Measurements from ENCODE around the gene LRR1. TPM values are rescaled to one million over a fixed set of nuclear protein-coding genes. Genes with fewer than 3 reads are reported as not detected.
A peak's percentile ranks its signal among the peaks of the same experiment; 100 is the strongest.

The LRR1 gene
- total and polyA plus RNA-seq, 2 of the 4 experiments (the other 2 are of a cell fraction): 11.6 to 20.8 TPM

GRCh38 chr14:49634547-49635334, 36.0 kb downstream of the LRR1 start, which contains the start of gene DNAAF2:
Gene DNAAF2 (minus strand): TSS chr14:49635244. CDS start chr14:49635149, 95 bp downstream.
- Histone ChIP-seq H3K9me1 (ENCODE audit: insufficient read depth, low read length) (peaks cover 3% of the 10 kb centered on the region; the same call in 1 of the 2 replicates), H3K27me3 (ENCODE audit: control insufficient read depth, insufficient read depth, low read length) (no peaks in the 10 kb centered on the region), H3K18ac (ENCODE audit: low read depth, low read length) (peak within 1 kb of the TSS; percentile 32), H4K91ac (ENCODE audit: insufficient read depth, low read depth, low read length) (peak within 1 kb of the TSS; percentile 89), H3K79me1 (ENCODE audit: low read depth in 1 of 2, low read length in 2 of 2) (peaks cover 11 to 49% of the 10 kb centered on the region in 2 experiments), H3K27ac (ENCODE audit: insufficient read depth, low read length) (peak within 1 kb of the TSS; percentile 92), H2AK5ac (ENCODE audit: low read depth, low read length) (peak within 1 kb of the TSS; percentile 90; the same call in 1 of the 2 replicates), H2BK120ac (ENCODE audit: low read depth, low read length) (peak within 1 kb of the TSS; percentile 88), H4K20me1 (ENCODE audit: insufficient read depth, low read length) (peaks cover 17% of the 10 kb centered on the region), H2BK5ac (ENCODE audit: low read depth, low read length, poor library complexity, severe bottlenecking) (peak within 1 kb of the TSS; percentile 93), H3K4ac (ENCODE audit: low read depth, low read length) (peak within 1 kb of the TSS; percentile 96), H3K9me3 (ENCODE audit: control insufficient read depth, insufficient read depth, low read length) (no peaks in the 10 kb centered on the region), H4K5ac (ENCODE audit: low read depth, low read length) (peak within 1 kb of the TSS; percentile 56), H2BK20ac (ENCODE audit: low read depth, low read length) (no peak within 1 kb of the TSS), H4K8ac (ENCODE audit: low read depth in 2 of 2, low read length in 2 of 2) (peak within 1 kb of the TSS; percentile 73 to 95), H2AFZ (replicated peaks; ENCODE audit: low read length, poor library complexity) (peak within 1 kb of the TSS; percentile 99), H3K4me1 (ENCODE audit: control insufficient read depth, insufficient read depth, low read length) (no peaks in the 10 kb centered on the region), H3K4me3 (ENCODE audit: insufficient read depth, low read depth, low read length) (peak within 1 kb of the TSS; percentile 82), H3K56ac (ENCODE audit: extremely low read depth, insufficient read depth, low read length) (peak within 1 kb of the TSS; percentile 87), H3K9ac (ENCODE audit: low read depth, low read length) (peak within 1 kb of the TSS; percentile 82), H3K14ac (replicated peaks; ENCODE audit: low read depth, low read length) (peak within 1 kb of the TSS; percentile 95), H3K4me2 (ENCODE audit: low read depth, low read length) (peak within 1 kb of the TSS; percentile 92), H2BK15ac (ENCODE audit: low read depth, low read length) (no peak within 1 kb of the TSS; the same call in 2 of the 3 replicates), H3K36me3 (ENCODE audit: control insufficient read depth, insufficient read depth, low read length) (peaks cover 6% of the 10 kb centered on the region; the same call in 1 of the 2 replicates), H3K23ac (ENCODE audit: low read depth, low read length) (peak within 1 kb of the TSS; percentile 99; the same call in 1 of the 2 replicates), H2AK9ac (replicated peaks; ENCODE audit: low read depth, low read length, poor library complexity) (peak within 1 kb of the TSS; percentile 87)
- WGBS, 2 experiments (ENCODE audit: extremely low coverage in 2 of 2, insufficient read length in 1 of 2): 1% methylated on average over 38 of the region's 80 CpGs; no CpG with 5 or more reads in 1 of the 2 experiments
- DNase-seq (peak; percentile 76), ATAC-seq (ENCODE audit: low read depth) (peak; percentile 44)
- intact Hi-C loops (cut with micrococcal nuclease) (loop anchor here (1.0 to 5.0 kb wide), 5 partner anchors 58 to 218 kb away; partner anchors contain the start of genes KLHDC1 and NEMF), in situ Hi-C loops (cut with MboI; ENCODE audit: low sequenced_read_pairs) (loop anchor here (5.0 kb wide), 1 partner anchor 133 kb away; the partner anchor contains the start of gene KLHDC2), dilution Hi-C loops (cut with HindIII; ENCODE audit: low sequenced_read_pairs, unreplicated experiment) (no loop called here)
- ChIA-PET POLR2A (ENCODE audit: unreplicated experiment) (interaction anchor here (0.7 to 1.7 kb wide), 2 partner anchors 134 to 135 kb away, joined by 5 to 9 read pairs; no protein-coding TSS in a partner anchor), CTCF (interaction anchor here (0.6 to 1.4 kb wide), 6 partner anchors 14 to 470 kb away, joined by 3 to 5 read pairs (median 4); partner anchors contain the start of genes MGAT2, NEMF and RPL36AL)
- no TSS peak for BruUV-seq (replicated peaks)
- TF ChIP-seq RAD21 (IDR thresholded peaks at IDR 0.05; ENCODE audit: low read length) (no peak), RCOR1 (IDR thresholded peaks at IDR 0.05; ENCODE audit: insufficient replicate concordance, low read length) (no peak), MAFK (IDR thresholded peaks at IDR 0.05; ENCODE audit: low read depth, low read length) (no peak), USF2 (IDR thresholded peaks at IDR 0.05; ENCODE audit: low read depth, low read length) (0 out of 2 replicates have a peak, but pooled peaks have one; percentile 0), SMC3 (IDR thresholded peaks at IDR 0.05; ENCODE audit: low read depth, low read length) (no peak), CEBPB (IDR thresholded peaks at IDR 0.05; ENCODE audit: low read depth, low read length) (no peak), BHLHE40 (IDR thresholded peaks at IDR 0.05; ENCODE audit: low read depth, low read length) (peak; percentile 31; the same call in 1 of the 2 replicates), NFE2L2 (IDR thresholded peaks at IDR 0.05; ENCODE audit: low read depth, low read length) (no peak), MXI1 (IDR thresholded peaks at IDR 0.05; ENCODE audit: borderline replicate concordance, low read depth, low read length) (peak; percentile 88; the same call in 1 of the 2 replicates), RFX5 (IDR thresholded peaks at IDR 0.05; ENCODE audit: low read depth, low read length) (no peak), CTCF (conservative IDR thresholded peaks at IDR 0.05; ENCODE audit: low read depth, low read length) (no peak), CHD1 (IDR thresholded peaks at IDR 0.05; ENCODE audit: low read depth, low read length) (no peak; the same call in 1 of the 2 replicates), POLR2A (IDR thresholded peaks at IDR 0.05; ENCODE audit: low read depth, low read length) (no peak), FOS (IDR thresholded peaks at IDR 0.05; ENCODE audit: low read depth, low read length) (no peak), MAZ (IDR thresholded peaks at IDR 0.05; ENCODE audit: borderline replicate concordance, low read depth, low read length) (no peak)
